ENCODE results near the gene SDK1. TPM values are rescaled to one million over a fixed set of nuclear protein-coding genes. Genes with fewer than 3 reads are reported as not detected.
"Not testable (repeated sequence)": the region's sequence is repeated elsewhere in the genome, so short reads cannot be mapped to it uniquely, and the experiment has no call there.

SDK1 gene
- total RNA-seq, 4 donors from 2014 or later: 2.5 to 12.9 (median 6.1) TPM

DNA sequence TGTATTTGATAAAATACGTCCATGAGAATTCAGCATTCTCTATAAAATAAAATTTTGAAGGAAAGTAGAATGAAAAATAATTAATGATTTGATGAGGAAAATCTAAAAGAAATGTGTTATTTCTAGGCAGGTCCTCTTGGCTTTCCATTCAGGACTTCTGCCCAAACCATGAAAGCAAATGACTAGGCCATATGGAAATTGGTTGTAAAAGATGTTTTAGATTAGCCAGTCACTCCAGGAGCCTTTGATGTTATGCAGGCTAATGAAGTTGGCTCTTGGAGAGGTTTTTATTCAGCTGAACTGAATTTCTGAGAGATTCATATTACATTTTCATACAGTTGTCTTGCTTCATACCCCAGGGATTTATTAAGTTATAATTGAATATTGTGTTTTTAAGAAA lies 452.8 kb downstream of the SDK1 start:
- DNase-seq (ENCODE audit: low spot score in 2 of 2): no peak
- Histone ChIP-seq H3K27me3 (no peaks in the 10 kb centered on the region), H3K4me3 (no peak overlapping the region), H3K36me3 (no peaks in the 10 kb centered on the region), H3K4me1 (no peaks in the 10 kb centered on the region), H3K9me3 (no peaks in the 10 kb centered on the region), H3K27ac (no peak overlapping the region)
- TF ChIP-seq EP300 (IDR thresholded peaks at IDR 0.05): no peak
- TF ChIP-seq CTCF (IDR thresholded peaks at IDR 0.05): no peak
- TF ChIP-seq POLR2A (IDR thresholded peaks at IDR 0.05): no peak
- no peak for TF ChIP-seq POLR2AphosphoS5 (IDR thresholded peaks at IDR 0.05)
- 84% methylated on average over 1 of the region's 1 CpG for WGBS

DNA sequence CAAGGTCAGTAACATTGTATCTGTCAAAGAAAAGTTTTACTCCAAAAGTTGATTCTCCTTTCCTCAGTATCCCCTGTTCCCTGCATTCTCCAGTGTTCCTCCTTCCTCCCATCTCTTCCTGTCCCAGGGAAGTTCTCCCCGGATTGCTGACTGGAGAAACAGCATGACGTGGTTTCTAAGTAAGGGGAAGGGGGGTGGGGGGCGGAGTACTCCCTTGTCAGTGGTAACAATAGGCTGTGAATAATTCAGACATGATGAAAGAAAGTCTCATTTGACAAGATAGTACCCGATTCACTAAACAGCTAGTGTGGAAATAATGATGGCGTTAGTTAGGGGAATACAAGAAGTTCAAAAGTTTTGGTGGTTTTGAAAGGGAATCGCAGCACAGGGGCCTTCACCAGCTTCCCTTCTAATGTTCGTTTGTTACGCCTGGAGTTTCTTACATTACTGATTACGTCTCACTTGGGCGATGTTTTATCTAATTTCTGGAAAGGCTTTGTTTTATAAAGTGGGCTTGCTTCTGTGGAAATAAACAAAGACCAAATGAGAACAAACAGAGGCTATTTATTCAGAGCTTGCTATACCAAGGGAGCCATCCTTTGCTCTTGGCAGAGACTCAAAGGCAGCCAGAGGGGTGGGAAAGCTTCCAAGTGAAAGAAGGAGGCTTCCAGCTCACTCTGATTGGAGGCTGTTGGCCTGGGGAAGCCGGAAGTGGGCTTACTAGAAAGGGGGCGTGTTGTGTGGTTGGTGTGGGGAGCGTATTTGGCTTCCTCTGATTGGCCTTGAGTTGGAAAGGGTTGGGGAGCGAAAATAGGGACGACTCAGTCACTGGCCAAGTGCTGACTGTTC lies 453.7 kb downstream of the SDK1 start:
- H3K4me3 ChIP-seq: no peak overlapping the region
- no peak for DNase-seq (ENCODE audit: low spot score in 2 of 2)
- no peaks in the 10 kb centered on the region for H3K9me3 ChIP-seq
- no peak overlapping the region for H3K27ac ChIP-seq
- 46% methylated on average over 15 of the region's 15 CpGs for WGBS
- H3K27me3 ChIP-seq: no peaks in the 10 kb centered on the region
- H3K4me1 ChIP-seq: no peaks in the 10 kb centered on the region
- TF ChIP-seq CTCF (IDR thresholded peaks at IDR 0.05) (no peak), POLR2A (IDR thresholded peaks at IDR 0.05) (no peak), POLR2AphosphoS5 (IDR thresholded peaks at IDR 0.05) (no peak), EP300 (IDR thresholded peaks at IDR 0.05) (no peak)
- H3K36me3 ChIP-seq: no peaks in the 10 kb centered on the region

- not testable (repeated sequence) for H3K9me3 ChIP-seq; H3K4me3 ChIP-seq; H3K27me3 ChIP-seq; H3K4me1 ChIP-seq; H3K36me3 ChIP-seq; DNase-seq (ENCODE audit: low spot score in 2 of 2); H3K27ac ChIP-seq
- WGBS: 90% methylated on average over 8 of the region's 8 CpGs
Measured at GRCh38 chr7:3755778-3756453, 454.9 kb downstream of the SDK1 start.

GRCh38 chr7:3757059-3757458 lies 456.0 kb downstream of the SDK1 start:
- no peaks in the 10 kb centered on the region for H3K27me3 ChIP-seq
- H3K36me3 ChIP-seq: no peaks in the 10 kb centered on the region
- no peak overlapping the region for H3K27ac ChIP-seq
- H3K4me3 ChIP-seq: no peak overlapping the region
- H3K9me3 ChIP-seq: no peaks in the 10 kb centered on the region
- H3K4me1 ChIP-seq: peaks cover 4% of the 10 kb centered on the region
- no peak for DNase-seq (ENCODE audit: low spot score in 2 of 2)
- 94% methylated on average over 3 of the region's 3 CpGs for WGBS
- no peak for TF ChIP-seq POLR2AphosphoS5 (IDR thresholded peaks at IDR 0.05)
- no peak for TF ChIP-seq POLR2A (IDR thresholded peaks at IDR 0.05)
- TF ChIP-seq CTCF (IDR thresholded peaks at IDR 0.05): no peak
- no peak for TF ChIP-seq EP300 (IDR thresholded peaks at IDR 0.05)

GRCh38 chr7:3760651-3761050 lies 459.6 kb downstream of the SDK1 start:
- Histone ChIP-seq H3K27me3 (no peaks in the 10 kb centered on the region), H3K27ac (no peak overlapping the region), H3K4me3 (no peak overlapping the region), H3K9me3 (no peaks in the 10 kb centered on the region), H3K4me1 (peaks cover 4% of the 10 kb centered on the region), H3K36me3 (no peaks in the 10 kb centered on the region)
- no peak for DNase-seq (ENCODE audit: low spot score in 2 of 2)
- TF ChIP-seq POLR2AphosphoS5 (IDR thresholded peaks at IDR 0.05) (no peak), CTCF (IDR thresholded peaks at IDR 0.05) (no peak), POLR2A (IDR thresholded peaks at IDR 0.05) (no peak), EP300 (IDR thresholded peaks at IDR 0.05) (no peak)
- WGBS: 80% methylated on average over 5 of the region's 5 CpGs
